DND-41 (cell line): Measurements from ENCODE around the gene P4HB.

ENCODE experiments used
- CTCF ChIP-seq: IDR thresholded peaks from 2 replicates; pipeline ENCODE4 v1.5.1; 2012; ENCODE audit warnings: borderline replicate concordance, low read length, moderate library complexity, mild to moderate bottlenecking; ENCODE audit not compliant: poor library complexity, severe bottlenecking; ENCODE audit errors: extremely low read depth
- EZH2 ChIP-seq: IDR thresholded peaks from 3 replicates; pipeline ENCODE4 v1.6.1; 2012; ENCODE audit warnings: borderline replicate concordance, low read depth, mild to moderate bottlenecking, moderate library complexity, low read length, inconsistent platforms; ENCODE audit not compliant: severe bottlenecking

GRCh38 chr17:81903896-81904599 lies 43.7 kb upstream of the P4HB start:
- TF ChIP-seq CTCF: no peak
- no peak for TF ChIP-seq EZH2
